GM12878 (cell line): ENCODE results near the gene TSC22D4.

ENCODE experiments used
- ATF3 ChIP-seq: IDR thresholded peaks from 2 replicates; pipeline ENCODE4 v1.6.1; 2011; ENCODE audit warnings: low read depth, mild to moderate bottlenecking, low read length, moderate library complexity, borderline replicate concordance; ENCODE audit errors: extremely low read depth
- ATF7 ChIP-seq: fragments of 450-650 bp; IDR thresholded peaks from 2 replicates; pipeline ENCODE4 v1.6.1; 2016; ENCODE audit warnings: low read depth, mild to moderate bottlenecking
- CREB1 ChIP-seq: IDR thresholded peaks from 2 replicates; pipeline ENCODE4 v1.6.1; 2012; ENCODE audit warnings: low read depth, mild to moderate bottlenecking, inconsistent platforms
- CTCF ChIP-seq, 3 experiments: IDR thresholded peaks in 2 of 3; conservative IDR thresholded peaks in 1 of 3; 2 replicates each; pipeline ENCODE4 v1.5.1; 2011; ENCODE audit warnings: low read depth in 3 of 3, low read length in 3 of 3, mild to moderate bottlenecking in 3 of 3, control low read depth in 2 of 3, moderate library complexity in 2 of 3, inconsistent platforms in 1 of 3, mixed read lengths in 1 of 3; ENCODE audit not compliant: control insufficient read depth in 2 of 3, insufficient read depth in 1 of 3; ENCODE audit errors: extremely low read depth in 1 of 3
- EZH2 ChIP-seq: IDR thresholded peaks from 2 replicates; pipeline ENCODE4 v1.6.1; 2012; ENCODE audit warnings: low read depth, mild to moderate bottlenecking, control low read depth, inconsistent platforms, low read length, borderline replicate concordance; ENCODE audit not compliant: control insufficient read depth
- GABPA ChIP-seq: IDR thresholded peaks from 2 replicates; pipeline ENCODE4 v1.6.1; 2014; ENCODE audit warnings: antibody characterized with exemption, low read depth, mild to moderate bottlenecking, inconsistent platforms
- NKRF ChIP-seq: fragments of 450-650 bp; conservative IDR thresholded peaks from 2 replicates; pipeline ENCODE4 v1.6.1; 2017; ENCODE audit warnings: mild to moderate bottlenecking, moderate library complexity
- POLR2AphosphoS5 ChIP-seq: IDR thresholded peaks from 2 replicates; pipeline ENCODE4 v1.6.1; 2011; ENCODE audit warnings: mild to moderate bottlenecking, low read length, inconsistent platforms
- RAD51 ChIP-seq: fragments of 450-650 bp; IDR thresholded peaks from 2 replicates; pipeline ENCODE4 v1.6.1; 2016; ENCODE audit warnings: moderate library complexity, mild to moderate bottlenecking, inconsistent platforms
- ZNF274 ChIP-seq: IDR thresholded peaks from one replicate; pipeline ENCODE4 v1.8.0; 2011; ENCODE audit not compliant: insufficient read length, insufficient read depth
- TF ChIP-seq, protein P1 (sequence below): IDR thresholded peaks from 2 replicates; pipeline ENCODE4 v1.6.1; 2011; ENCODE audit warnings: mild to moderate bottlenecking, low read depth, low read length, moderate library complexity; ENCODE audit not compliant: insufficient replicate concordance

DNA sequence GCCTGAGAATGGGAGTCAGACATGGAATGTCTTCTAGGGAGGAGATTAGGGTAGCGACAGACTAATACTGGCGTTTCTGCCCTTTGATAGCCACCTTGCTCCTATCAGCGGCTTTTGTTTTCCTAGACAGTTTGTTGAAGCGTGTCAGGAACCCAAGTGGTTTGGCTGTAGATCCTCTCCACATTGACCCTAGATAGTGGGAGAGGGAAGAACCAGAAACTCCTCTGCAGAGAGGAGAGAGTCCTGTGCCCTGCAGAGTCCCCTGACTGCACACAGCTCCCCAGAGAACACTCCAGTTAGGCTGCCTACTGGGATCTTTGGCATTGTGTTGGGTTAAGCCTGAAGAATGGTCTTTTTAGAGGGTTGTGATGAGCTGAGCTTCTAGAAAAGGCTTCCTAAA, 47.0 kb downstream of the TSC22D4 start:
- TF ChIP-seq, protein P1, sequence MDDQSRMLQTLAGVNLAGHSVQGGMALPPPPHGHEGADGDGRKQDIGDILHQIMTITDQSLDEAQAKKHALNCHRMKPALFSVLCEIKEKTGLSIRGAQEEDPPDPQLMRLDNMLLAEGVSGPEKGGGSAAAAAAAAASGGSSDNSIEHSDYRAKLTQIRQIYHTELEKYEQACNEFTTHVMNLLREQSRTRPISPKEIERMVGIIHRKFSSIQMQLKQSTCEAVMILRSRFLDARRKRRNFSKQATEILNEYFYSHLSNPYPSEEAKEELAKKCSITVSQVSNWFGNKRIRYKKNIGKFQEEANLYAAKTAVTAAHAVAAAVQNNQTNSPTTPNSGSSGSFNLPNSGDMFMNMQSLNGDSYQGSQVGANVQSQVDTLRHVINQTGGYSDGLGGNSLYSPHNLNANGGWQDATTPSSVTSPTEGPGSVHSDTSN, result no peak
- TF ChIP-seq CTCF (IDR thresholded peaks at IDR 0.05 in 2 of 3, conservative IDR thresholded peaks at IDR 0.05 in 1 of 3; ENCODE audit: control insufficient read depth in 2 of 3, extremely low read depth in 1 of 3, insufficient read depth in 1 of 3, low read depth in 3 of 3, low read length in 3 of 3) (no peak), POLR2AphosphoS5 (no peak), EZH2 (no peak), ZNF274 (no peak), GABPA (no peak), NKRF (no peak), ATF3 (no peak), ATF7 (no peak), CREB1 (no peak), RAD51 (no peak)
